Neural cell (in vitro differentiated cells): Measurements from ENCODE around the gene TSPAN17.

Experiments
- CTCF ChIP-seq: fragments of 450-650 bp; IDR thresholded peaks from 2 replicates; pipeline ENCODE4 v1.5.1; 2014; ENCODE audit warnings: antibody characterized with exemption, mild to moderate bottlenecking, moderate library complexity; ENCODE audit not compliant: poor library complexity, severe bottlenecking
- MXI1 ChIP-seq: fragments of 450-650 bp; conservative IDR thresholded peaks from 2 replicates; pipeline ENCODE4 v1.6.1; 2014; ENCODE audit warnings: antibody characterized with exemption, mild to moderate bottlenecking; ENCODE audit not compliant: poor library complexity, severe bottlenecking
- POLR2AphosphoS5 ChIP-seq: IDR thresholded peaks from 2 replicates; pipeline ENCODE4 v1.6.1; 2012
- REST ChIP-seq: IDR thresholded peaks from 2 replicates; pipeline ENCODE4 v1.6.1; 2012; ENCODE audit warnings: borderline replicate concordance

- no peak for TF ChIP-seq CTCF
- no peak for TF ChIP-seq MXI1
- TF ChIP-seq POLR2AphosphoS5 = no peak
- no peak for TF ChIP-seq REST
Observed at GRCh38 chr5:176691524-176691923, 44.2 kb downstream of the TSPAN17 start.
